SK-N-MC (cell line): Measurements from ENCODE around the gene CCDC60.

ENCODE experiments used
- DNase-seq: peaks from one replicate; pipeline ENCODE4 v3.0.0-alpha.2; 2011; ENCODE audit warnings: low read depth, low spot score
- H3K27ac ChIP-seq: fragments of 200-600 bp; sonication (generic); 2 replicates; pipeline ENCODE4 v1.5.1; 2016; ENCODE audit warnings: mixed run types
- H3K36me3 ChIP-seq: fragments of 200-600 bp; sonication (generic); 2 replicates; pipeline ENCODE4 v1.6.1; 2017; ENCODE audit warnings: antibody characterized with exemption, low read length, mixed read lengths; ENCODE audit not compliant: insufficient read depth
- H3K4me3 ChIP-seq: fragments of 200-600 bp; sonication (generic); 2 replicates; pipeline ENCODE4 v1.5.1; 2016
- H3K9ac ChIP-seq: fragments of 200-600 bp; sonication (generic); 2 replicates; pipeline ENCODE4 v1.8.0; 2017; ENCODE audit warnings: mixed run types, mixed read lengths; ENCODE audit not compliant: insufficient read length
- H3K9me3 ChIP-seq: fragments of 200-600 bp; sonication (generic); 2 replicates; pipeline ENCODE4 v1.6.1; 2017; ENCODE audit warnings: low read depth, mild to moderate bottlenecking, antibody characterized with exemption, low read length, moderate library complexity, mixed read lengths
- EZH2 ChIP-seq: fragments of 200-600 bp; sonication (generic); IDR thresholded peaks from one replicate; pipeline ENCODE4 v1.6.1; 2017; ENCODE audit warnings: antibody characterized with exemption
- FOXP2 ChIP-seq: optimal IDR thresholded peaks from 2 replicates; pipeline ENCODE3; 2011; ENCODE audit warnings: mild to moderate bottlenecking, moderate library complexity; ENCODE audit not compliant: insufficient read depth; ENCODE audit errors: extremely low read length, control extremely low read depth
- POLR2AphosphoS5 ChIP-seq: IDR thresholded peaks from 2 replicates; pipeline ENCODE4 v1.6.1; 2012; ENCODE audit warnings: mild to moderate bottlenecking, low read depth, low read length, borderline replicate concordance

Gene CCDC60

DNA sequence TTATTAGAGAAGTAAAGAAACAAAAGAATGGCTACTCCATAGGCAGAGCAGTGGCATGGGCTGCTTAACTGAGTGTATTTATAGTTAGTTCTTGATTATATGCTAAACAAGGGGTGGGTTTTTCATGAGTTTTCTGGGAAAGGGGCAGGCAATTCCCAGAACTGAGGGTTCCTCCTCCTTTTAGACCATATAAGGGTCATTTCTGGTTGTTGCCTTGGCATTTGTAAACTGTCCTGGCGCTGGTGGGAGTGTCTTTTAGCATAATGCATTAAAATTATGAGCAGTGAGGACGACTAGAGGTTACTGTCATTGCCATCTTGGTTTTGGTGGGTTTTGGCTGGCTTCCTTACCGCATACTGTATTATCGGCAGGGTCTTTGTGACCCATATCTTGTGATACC, 40.1 kb downstream of the CCDC60 start:
- H3K9ac ChIP-seq = no peak overlapping the region
- no peaks in the 10 kb centered on the region for H3K36me3 ChIP-seq
- no peak overlapping the region for H3K27ac ChIP-seq
- TF ChIP-seq EZH2 (no peak), POLR2AphosphoS5 (no peak), FOXP2 (no peak)
- no peak overlapping the region for H3K4me3 ChIP-seq
- DNase-seq = no peak
- no peaks in the 10 kb centered on the region for H3K9me3 ChIP-seq

DNA sequence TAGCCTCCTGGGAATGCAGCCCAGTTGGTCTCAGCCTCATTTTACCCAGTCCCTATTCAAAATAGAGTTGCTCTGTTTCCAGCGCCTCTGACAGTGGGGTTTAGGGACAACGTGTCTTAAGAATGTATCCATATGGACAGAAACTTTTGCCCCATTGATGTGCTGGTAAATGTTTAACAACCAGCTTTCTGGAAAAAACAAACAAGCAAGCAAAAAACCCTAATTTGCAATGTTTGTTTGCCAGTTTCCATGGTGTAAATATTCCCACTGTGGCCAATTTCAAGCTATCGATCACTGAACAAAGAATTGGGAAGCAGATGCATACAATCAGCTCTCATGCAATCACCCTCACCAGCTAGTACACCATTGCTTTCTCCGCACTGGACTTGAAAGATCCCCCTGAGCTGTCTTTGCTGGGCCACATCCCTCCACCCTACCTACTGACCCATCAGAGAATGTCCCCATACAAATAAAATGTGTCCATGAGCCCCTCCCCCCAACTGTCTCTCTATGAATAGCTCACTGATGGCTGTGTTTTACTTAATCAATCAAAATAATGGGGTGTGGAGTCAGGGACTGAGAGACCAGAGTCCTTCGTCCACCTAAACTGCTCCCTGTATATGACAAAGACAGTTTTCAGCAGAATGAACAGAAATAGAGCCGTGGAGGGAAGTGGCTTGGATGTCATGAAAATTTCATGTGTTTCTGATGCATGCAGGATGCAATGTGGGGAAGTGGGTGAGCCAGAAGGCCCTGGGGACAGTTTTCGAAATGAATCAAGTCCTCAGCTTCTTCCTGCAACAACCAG, 40.8 kb downstream of the CCDC60 start:
- no peak for DNase-seq
- Histone ChIP-seq H3K4me3 (no peak overlapping the region), H3K27ac (no peak overlapping the region)

DNA sequence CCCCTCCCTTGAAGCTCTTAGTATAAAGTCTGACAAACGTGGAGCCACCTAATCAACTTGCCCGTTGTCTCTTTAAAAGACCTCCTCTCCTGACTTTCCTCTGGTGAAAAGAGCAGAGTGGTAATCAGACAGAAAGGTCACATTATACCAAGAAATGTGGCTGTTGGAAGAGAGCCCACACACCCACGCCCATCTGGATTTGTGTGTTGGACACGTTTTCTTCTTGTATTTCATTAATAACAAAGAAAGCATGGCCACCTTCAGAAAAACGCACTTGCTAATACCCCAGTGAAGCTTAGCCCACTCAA, 41.3 kb downstream of the CCDC60 start:
- H3K36me3 ChIP-seq = no peaks in the 10 kb centered on the region
- H3K27ac ChIP-seq = no peak overlapping the region
- no peak overlapping the region for H3K4me3 ChIP-seq
- no peak overlapping the region for H3K9ac ChIP-seq
- no peak for TF ChIP-seq POLR2AphosphoS5
- no peak for TF ChIP-seq FOXP2
- TF ChIP-seq EZH2 = no peak
- DNase-seq = no peak
- H3K9me3 ChIP-seq = no peaks in the 10 kb centered on the region

More for the DNA sequence above, 40.8 kb downstream of the CCDC60 start:
- Histone ChIP-seq H3K36me3 (no peaks in the 10 kb centered on the region), H3K9ac (no peak overlapping the region), H3K9me3 (no peaks in the 10 kb centered on the region)
- TF ChIP-seq EZH2 = no peak
- no peak for TF ChIP-seq POLR2AphosphoS5
- no peak for TF ChIP-seq FOXP2

DNA sequence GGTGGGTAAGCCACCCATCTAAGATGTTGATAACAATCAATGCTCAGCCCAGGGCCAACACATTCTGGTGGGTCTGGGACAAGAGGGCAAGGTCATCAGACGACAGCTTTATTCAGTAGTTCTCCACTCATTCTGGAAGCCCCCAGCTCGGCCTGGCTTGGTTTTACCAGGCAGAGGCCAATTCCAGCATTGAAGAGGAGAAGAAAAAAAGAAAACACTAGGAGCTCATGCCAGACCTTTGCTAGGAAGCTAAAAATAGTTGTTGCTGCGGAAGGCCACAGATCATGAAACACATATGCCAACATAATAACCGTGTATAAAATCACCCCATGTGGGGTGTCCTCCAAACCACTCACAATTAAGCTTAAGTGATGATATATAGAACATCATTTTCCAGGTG, 44.4 kb downstream of the CCDC60 start:
- Histone ChIP-seq H3K27ac (no peak overlapping the region), H3K36me3 (no peaks in the 10 kb centered on the region), H3K4me3 (no peak overlapping the region), H3K9ac (no peak overlapping the region), H3K9me3 (no peaks in the 10 kb centered on the region)
- no peak for TF ChIP-seq POLR2AphosphoS5
- no peak for TF ChIP-seq FOXP2
- TF ChIP-seq EZH2 = no peak
- no peak for DNase-seq

DNA sequence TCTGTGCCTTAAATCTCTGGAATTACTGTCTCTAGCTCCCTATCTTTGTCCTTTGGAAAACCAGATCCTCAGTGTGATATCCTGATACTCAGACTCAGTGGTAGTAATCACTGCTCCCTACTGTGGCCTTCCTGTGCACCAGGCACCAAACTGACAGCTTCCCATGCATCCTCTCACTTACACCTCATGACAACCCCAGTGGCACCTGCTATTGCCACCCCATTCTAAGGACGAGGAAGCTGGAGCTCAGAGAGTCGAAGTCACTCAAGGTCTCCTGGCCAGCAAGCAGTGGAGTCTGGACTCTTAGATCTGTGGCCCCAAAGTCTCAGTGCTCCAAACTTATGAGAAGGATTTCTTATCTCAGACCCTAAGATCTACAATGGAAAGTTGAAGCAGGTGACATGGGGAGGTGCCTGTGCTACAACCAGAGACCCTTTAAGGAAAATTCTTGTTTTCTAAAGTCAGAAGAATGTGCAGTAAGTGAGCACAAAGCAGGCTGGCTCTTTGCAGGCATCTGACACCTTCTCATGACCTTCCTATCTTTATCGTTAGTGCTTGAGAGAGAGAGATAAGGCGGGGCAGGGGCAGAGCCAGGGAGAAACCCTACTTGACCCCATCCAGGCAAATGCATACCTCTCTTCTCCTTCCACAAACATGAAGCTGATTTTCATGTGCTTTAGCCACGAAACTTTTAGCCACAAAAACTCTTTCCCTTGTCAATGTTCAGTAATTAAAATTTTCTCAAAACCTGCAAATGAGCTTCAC, 47.1 kb downstream of the CCDC60 start:
- no peak for DNase-seq
- Histone ChIP-seq H3K4me3 (no peak overlapping the region), H3K36me3 (no peaks in the 10 kb centered on the region), H3K27ac (no peak overlapping the region), H3K9me3 (no peaks in the 10 kb centered on the region), H3K9ac (no peak overlapping the region)
- TF ChIP-seq EZH2 (no peak), FOXP2 (no peak), POLR2AphosphoS5 (no peak)

DNA sequence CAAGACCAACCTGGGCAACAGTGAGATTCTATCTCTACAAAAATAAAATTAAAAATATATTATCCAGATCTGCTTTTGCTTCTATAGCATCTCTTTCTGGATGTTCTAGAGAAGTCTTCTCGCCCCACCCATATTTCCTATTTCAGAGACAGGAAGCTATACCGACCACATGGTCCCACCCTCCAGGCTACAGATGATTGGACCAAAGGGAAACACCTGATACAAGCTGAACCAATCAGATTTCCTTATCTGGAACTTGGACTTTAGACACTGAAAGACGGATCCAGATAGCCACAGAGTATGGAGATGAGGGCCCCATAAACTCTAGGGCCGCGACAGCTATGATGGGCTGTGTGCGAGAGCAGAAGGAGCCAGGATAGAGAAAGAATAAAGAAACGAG, 48.7 kb downstream of the CCDC60 start:
- TF ChIP-seq EZH2 = no peak
- no peak for TF ChIP-seq FOXP2
- TF ChIP-seq POLR2AphosphoS5 = no peak
- Histone ChIP-seq H3K9ac (no peak overlapping the region), H3K9me3 (no peaks in the 10 kb centered on the region), H3K36me3 (no peaks in the 10 kb centered on the region), H3K4me3 (no peak overlapping the region), H3K27ac (no peak overlapping the region)
- no peak for DNase-seq

DNA sequence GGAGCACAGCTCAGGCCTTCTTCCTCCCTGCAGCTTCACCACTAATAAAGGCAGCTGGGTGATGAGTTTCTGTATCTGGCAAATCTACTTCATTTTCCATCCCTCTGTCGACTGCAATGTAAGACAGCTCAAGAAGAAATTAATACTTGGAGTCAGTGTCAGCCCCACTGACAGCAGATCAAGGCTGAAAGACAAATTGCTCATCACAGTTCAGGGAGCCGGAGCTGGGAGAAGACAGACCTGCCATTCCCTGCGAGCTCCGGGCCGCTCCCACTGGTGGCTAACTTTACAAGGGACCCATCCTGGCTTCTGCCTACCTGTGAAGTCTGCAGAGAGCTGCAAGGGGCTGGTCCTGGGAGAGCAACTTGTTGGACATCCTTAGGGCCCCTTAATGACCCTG, 49.8 kb downstream of the CCDC60 start:
- TF ChIP-seq FOXP2 (no peak), EZH2 (no peak), POLR2AphosphoS5 (no peak)
- Histone ChIP-seq H3K36me3 (no peaks in the 10 kb centered on the region), H3K9ac (no peak overlapping the region), H3K9me3 (no peaks in the 10 kb centered on the region), H3K4me3 (no peak overlapping the region), H3K27ac (no peak overlapping the region)
- no peak for DNase-seq

DNA sequence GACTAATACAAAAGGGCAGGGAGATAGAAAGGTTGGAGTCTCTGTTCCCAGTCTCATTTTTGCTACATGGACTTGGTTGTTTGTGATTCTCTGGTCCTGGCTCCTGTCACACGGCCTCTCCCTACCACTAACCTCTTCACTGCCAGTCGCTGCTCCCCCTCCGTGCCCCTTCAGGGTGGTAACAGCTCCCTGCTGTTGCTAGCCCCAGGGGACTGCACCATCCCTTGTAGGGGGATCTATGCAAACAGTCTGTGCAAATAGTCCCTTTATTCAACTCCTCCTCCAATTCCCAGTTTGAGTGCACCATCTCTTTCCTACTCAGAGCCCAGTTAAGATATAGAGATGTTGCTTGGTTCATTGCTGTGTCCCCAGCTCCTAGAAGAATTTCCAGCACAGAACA, 51.1 kb downstream of the CCDC60 start:
- no peak for DNase-seq
- H3K9ac ChIP-seq = no peak overlapping the region
- H3K27ac ChIP-seq = no peak overlapping the region
- H3K9me3 ChIP-seq = no peaks in the 10 kb centered on the region
- no peak for TF ChIP-seq FOXP2
- no peak for TF ChIP-seq POLR2AphosphoS5
- no peak for TF ChIP-seq EZH2
- H3K36me3 ChIP-seq = no peaks in the 10 kb centered on the region
- no peak overlapping the region for H3K4me3 ChIP-seq
